Neural progenitor cell (in vitro differentiated cells): Measurements from ENCODE around the gene RADIL. TPM values are rescaled to one million over a fixed set of nuclear protein-coding genes. Genes with fewer than 3 reads are reported as not detected.

Source experiments
- DNase-seq: peaks from one replicate; pipeline ENCODE4 v3.0.0-alpha.2; 2016; ENCODE audit warnings: low spot score
- H2AFZ ChIP-seq: fragments of 200-600 bp; sonication (generic); replicated peaks from 2 replicates; pipeline ENCODE4 v1.6.1; 2016; ENCODE audit warnings: antibody characterized with exemption
- H3F3A ChIP-seq: fragments of 200-600 bp; sonication (generic); 2 replicates; pipeline ENCODE4 v1.6.1; 2016; ENCODE audit warnings: antibody characterized with exemption, low read depth
- H3K27ac ChIP-seq: fragments of 200-600 bp; sonication (generic); 2 replicates; pipeline ENCODE4 v1.5.1; 2016; ENCODE audit warnings: mild to moderate bottlenecking
- H3K27me3 ChIP-seq: fragments of 200-600 bp; sonication (generic); 2 replicates; pipeline ENCODE4 v1.6.1; 2016; ENCODE audit warnings: mild to moderate bottlenecking, moderate library complexity
- H3K36me3 ChIP-seq: fragments of 200-600 bp; sonication (generic); 2 replicates; pipeline ENCODE4 v1.5.1; 2016
- H3K4me1 ChIP-seq: fragments of 200-600 bp; sonication (generic); 2 replicates; pipeline ENCODE4 v1.6.1; 2016; ENCODE audit warnings: mixed run types
- H3K4me2 ChIP-seq: fragments of 200-600 bp; sonication (generic); 2 replicates; pipeline ENCODE4 v1.6.1; 2016
- H3K4me3 ChIP-seq: fragments of 200-600 bp; sonication (generic); 2 replicates; pipeline ENCODE4 v1.5.1; 2016
- H3K79me2 ChIP-seq: fragments of 200-600 bp; sonication (generic); 2 replicates; pipeline ENCODE4 v1.6.1; 2016; ENCODE audit warnings: low read depth
- H3K9ac ChIP-seq: fragments of 200-600 bp; sonication (generic); 2 replicates; pipeline ENCODE4 v1.6.1; 2016
- H3K9me3 ChIP-seq: fragments of 200-600 bp; sonication (generic); 2 replicates; pipeline ENCODE4 v1.5.1; 2016; ENCODE audit warnings: low read depth
- H4K20me1 ChIP-seq: fragments of 200-600 bp; sonication (generic); 2 replicates; pipeline ENCODE4 v1.6.1; 2016; ENCODE audit warnings: low read depth
- H3K27ac Mint-ChIP-seq: 3 replicates; pipeline ENCODE4 v1.8.0; 2021; ENCODE audit warnings: mixed read lengths
- H3K27me3 Mint-ChIP-seq: 2 replicates; pipeline ENCODE4 v1.8.0; 2022; ENCODE audit warnings: low read depth, mild to moderate bottlenecking, inconsistent platforms, moderate library complexity, mixed read lengths; ENCODE audit not compliant: insufficient read depth
- H3K36me3 Mint-ChIP-seq: 3 replicates; pipeline ENCODE4 v1.8.0; 2021; ENCODE audit warnings: mixed read lengths
- H3K4me1 Mint-ChIP-seq: 3 replicates; pipeline ENCODE4 v1.8.0; 2021; ENCODE audit warnings: mixed read lengths
- H3K4me3 Mint-ChIP-seq: 3 replicates; pipeline ENCODE4 v1.8.0; 2021; ENCODE audit warnings: mild to moderate bottlenecking, moderate library complexity, mixed read lengths
- H3K9me3 Mint-ChIP-seq: 3 replicates; pipeline ENCODE4 v1.8.0; 2020; ENCODE audit warnings: mixed read lengths
- CTCF ChIP-seq: fragments of 200-600 bp; sonication (generic); IDR thresholded peaks from 2 replicates; pipeline ENCODE4 v1.5.1; 2017; ENCODE audit warnings: antibody characterized with exemption, mild to moderate bottlenecking
- EZH2 ChIP-seq: fragments of 200-600 bp; sonication (generic); IDR thresholded peaks from 2 replicates; pipeline ENCODE4 v1.6.1; 2017; ENCODE audit warnings: antibody characterized with exemption, mild to moderate bottlenecking, moderate library complexity
- EZH2phosphoT487 ChIP-seq: fragments of 200-600 bp; sonication (generic); IDR thresholded peaks from 2 replicates; pipeline ENCODE4 v1.6.1; 2017; ENCODE audit warnings: antibody characterized with exemption
- total RNA-seq: library from RNA; depleted of rRNA; stranded (reverse); fragments of >200 nt; gene quantifications from 2 replicates; pipeline ENCODE4 v1.2.3, GENCODE V29; 2015; ENCODE audit warnings: low replicate concordance

RADIL gene
- total RNA-seq, 1 donor from 2014 or later, result 3.1 TPM

DNA sequence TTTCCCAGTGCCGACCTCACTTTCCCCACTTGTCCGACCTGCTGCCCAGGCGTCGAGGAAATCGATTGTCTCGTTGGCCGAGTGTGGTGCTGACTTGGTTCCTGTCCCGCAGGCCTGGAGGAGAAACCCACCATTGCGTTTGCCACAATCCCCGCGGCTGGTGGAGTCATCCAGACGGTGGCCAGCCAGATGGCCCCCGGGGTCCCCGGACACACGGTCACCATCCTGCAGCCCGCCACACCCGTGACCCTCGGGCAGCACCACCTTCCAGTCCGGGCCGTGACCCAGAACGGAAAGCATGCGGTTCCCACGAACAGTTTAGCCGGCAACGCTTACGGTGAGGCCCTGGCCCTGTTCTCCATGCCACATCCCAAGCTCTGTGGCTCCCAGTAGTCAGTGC, 122.6 kb downstream of the RADIL start:
- Mint-ChIP-seq H3K4me1 (no peaks in the 10 kb centered on the region), H3K9me3 (no peaks in the 10 kb centered on the region), H3K27me3 (peaks cover 11% of the 10 kb centered on the region), H3K36me3 (peaks cover 15% of the 10 kb centered on the region), H3K27ac (no peak overlapping the region), H3K4me3 (no peak overlapping the region)
- no peaks in the 10 kb centered on the region for H3K4me1 ChIP-seq
- no peaks in the 10 kb centered on the region for H3F3A ChIP-seq
- TF ChIP-seq EZH2phosphoT487 (no peak), CTCF (no peak), EZH2 (no peak)
- no peaks in the 10 kb centered on the region for H4K20me1 ChIP-seq
- no peaks in the 10 kb centered on the region for H3K9me3 ChIP-seq
- H3K27ac ChIP-seq, result no peak overlapping the region
- no peak overlapping the region for H3K9ac ChIP-seq
- no peak overlapping the region for H3K4me3 ChIP-seq
- no peak overlapping the region for H2AFZ ChIP-seq
- no peak for DNase-seq
- H3K36me3 ChIP-seq, result no peaks in the 10 kb centered on the region
- H3K79me2 ChIP-seq, result no peaks in the 10 kb centered on the region
- H3K27me3 ChIP-seq, result no peaks in the 10 kb centered on the region
- H3K4me2 ChIP-seq, result no peak overlapping the region

DNA sequence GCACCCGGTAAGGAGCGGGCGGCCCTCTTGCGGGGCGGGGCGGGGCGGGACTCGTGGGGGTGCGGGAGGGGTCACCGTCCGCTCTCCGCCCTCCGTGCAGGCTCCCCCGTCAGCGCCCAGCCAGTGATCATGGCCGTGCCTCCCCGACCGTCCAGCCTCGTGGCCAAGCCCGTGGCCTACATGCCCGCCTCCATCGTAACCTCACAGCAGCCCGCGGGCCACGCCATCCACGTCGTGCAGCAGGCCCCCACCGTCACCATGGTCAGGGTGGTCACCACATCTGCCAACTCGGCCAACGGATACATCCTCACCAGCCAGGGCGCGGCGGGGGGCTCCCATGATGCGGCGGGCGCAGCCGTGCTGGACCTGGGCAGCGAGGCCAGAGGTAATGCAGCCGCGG, 124.3 kb downstream of the RADIL start:
- no peak for DNase-seq
- no peak overlapping the region for H3K27ac ChIP-seq
- no peak overlapping the region for H3K4me3 ChIP-seq
- Mint-ChIP-seq H3K4me1 (no peaks in the 10 kb centered on the region), H3K36me3 (peaks cover 13% of the 10 kb centered on the region), H3K27ac (no peak overlapping the region), H3K9me3 (no peaks in the 10 kb centered on the region), H3K4me3 (no peak overlapping the region), H3K27me3 (peaks cover 11% of the 10 kb centered on the region)
- no peaks in the 10 kb centered on the region for H3K36me3 ChIP-seq
- H3K4me2 ChIP-seq, result no peak overlapping the region
- no peak overlapping the region for H3K9ac ChIP-seq
- H3K79me2 ChIP-seq, result no peaks in the 10 kb centered on the region
- H3K4me1 ChIP-seq, result no peaks in the 10 kb centered on the region
- H3F3A ChIP-seq, result no peaks in the 10 kb centered on the region
- H2AFZ ChIP-seq, result no peak overlapping the region
- TF ChIP-seq CTCF (no peak), EZH2phosphoT487 (no peak), EZH2 (no peak)
- no peaks in the 10 kb centered on the region for H3K9me3 ChIP-seq
- H4K20me1 ChIP-seq, result peaks cover under 1% of the 10 kb centered on the region
- no peaks in the 10 kb centered on the region for H3K27me3 ChIP-seq

- H3K36me3 ChIP-seq, result no peaks in the 10 kb centered on the region
- Mint-ChIP-seq H3K4me3 (no peak overlapping the region), H3K9me3 (no peaks in the 10 kb centered on the region), H3K27me3 (peaks cover 11% of the 10 kb centered on the region), H3K4me1 (no peaks in the 10 kb centered on the region), H3K36me3 (peaks cover 13% of the 10 kb centered on the region), H3K27ac (no peak overlapping the region)
- no peak for DNase-seq
- H3K4me3 ChIP-seq, result no peak overlapping the region
- no peaks in the 10 kb centered on the region for H3K79me2 ChIP-seq
- H3K9ac ChIP-seq, result no peak overlapping the region
- H3K27me3 ChIP-seq, result no peaks in the 10 kb centered on the region
- no peaks in the 10 kb centered on the region for H3F3A ChIP-seq
- no peak overlapping the region for H2AFZ ChIP-seq
- peaks cover 3% of the 10 kb centered on the region for H4K20me1 ChIP-seq
- H3K9me3 ChIP-seq, result no peaks in the 10 kb centered on the region
- no peaks in the 10 kb centered on the region for H3K4me1 ChIP-seq
- no peak overlapping the region for H3K27ac ChIP-seq
- TF ChIP-seq EZH2, result no peak
- TF ChIP-seq EZH2phosphoT487, result no peak
- no peak for TF ChIP-seq CTCF
- H3K4me2 ChIP-seq, result no peak overlapping the region
These were observed 124.7 kb downstream of the RADIL start for GRCh38 chr7:4758791-4759190.

DNA sequence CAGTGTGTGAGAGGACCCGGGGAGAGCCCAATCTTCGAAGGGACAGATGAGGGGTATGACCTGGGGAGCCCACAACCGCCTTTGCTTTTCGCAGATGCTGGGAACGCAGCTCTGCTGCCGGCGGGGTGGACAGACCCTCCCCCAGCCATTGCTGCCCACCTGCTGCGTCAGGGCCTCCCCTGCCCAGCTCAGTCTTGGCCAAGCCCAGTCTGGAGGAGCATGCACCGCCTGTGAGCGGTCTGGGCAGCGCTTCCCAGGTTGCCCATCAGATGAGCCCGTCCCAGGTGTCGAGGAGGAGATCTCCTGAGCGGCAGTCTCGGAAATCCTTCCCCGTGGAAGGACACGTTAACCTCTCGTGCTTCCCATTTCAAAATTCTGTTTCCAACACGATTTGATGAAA, 125.4 kb downstream of the RADIL start:
- no peak overlapping the region for H3K4me3 ChIP-seq
- H3K4me1 ChIP-seq, result no peaks in the 10 kb centered on the region
- Mint-ChIP-seq H3K27ac (no peak overlapping the region), H3K4me1 (peaks cover 2% of the 10 kb centered on the region), H3K27me3 (peaks cover 13% of the 10 kb centered on the region), H3K36me3 (peaks cover 13% of the 10 kb centered on the region), H3K9me3 (no peaks in the 10 kb centered on the region), H3K4me3 (no peak overlapping the region)
- no peak overlapping the region for H3K4me2 ChIP-seq
- no peak overlapping the region for H3K9ac ChIP-seq
- H3K9me3 ChIP-seq, result no peaks in the 10 kb centered on the region
- H3K79me2 ChIP-seq, result no peaks in the 10 kb centered on the region
- H4K20me1 ChIP-seq, result peaks cover 10% of the 10 kb centered on the region
- no peaks in the 10 kb centered on the region for H3K27me3 ChIP-seq
- TF ChIP-seq EZH2phosphoT487 (no peak), CTCF (no peak), EZH2 (no peak)
- no peak overlapping the region for H3K27ac ChIP-seq
- no peaks in the 10 kb centered on the region for H3K36me3 ChIP-seq
- no peak overlapping the region for H2AFZ ChIP-seq
- H3F3A ChIP-seq, result no peaks in the 10 kb centered on the region
- DNase-seq, result no peak
